Peyer's patch (tissue), 4 donors: ENCODE data around the gene EZH1.
"Not testable (repeated sequence)": the region's sequence is repeated elsewhere in the genome, so short reads cannot be mapped to it uniquely, and the experiment has no call there.

ENCODE experiments used
- POLR2A ChIP-seq, 2 donors: fragments of 450-650 bp; IDR thresholded peaks; one replicate each; pipeline ENCODE4 v1.5.1; 2017; ENCODE audit warnings: antibody characterized with exemption in 2 of 2, mild to moderate bottlenecking in 2 of 2, moderate library complexity in 2 of 2
- TF ChIP-seq, protein P1 (sequence below), 6 experiments: fragments of 450-650 bp in 4 of 6; fragments of 200-600 bp in 2 of 6; sonication (generic) in 1 of 6; IDR thresholded peaks; one replicate each; pipeline ENCODE4 v1.5.1; 2017 to 2019; ENCODE audit warnings: antibody characterized with exemption in 6 of 6, mild to moderate bottlenecking in 3 of 6, moderate library complexity in 1 of 6

DNA sequence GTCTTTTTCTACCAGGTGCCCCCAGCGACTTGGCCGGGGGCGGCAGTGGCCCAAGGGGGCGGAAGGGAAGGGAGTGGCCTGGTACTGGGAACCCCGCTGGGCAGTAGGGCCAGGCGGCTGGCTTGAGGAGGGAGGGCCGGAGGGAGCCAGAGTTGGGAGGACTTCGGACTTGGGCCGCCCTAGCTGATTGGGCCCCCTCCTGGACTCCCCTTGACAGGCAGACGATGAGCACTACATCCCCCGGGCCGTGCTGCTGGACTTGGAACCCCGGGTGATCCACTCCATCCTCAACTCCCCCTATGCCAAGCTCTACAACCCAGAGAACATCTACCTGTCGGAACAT, 84.9 kb downstream of the EZH1 start:
- TF ChIP-seq, protein P1, sequence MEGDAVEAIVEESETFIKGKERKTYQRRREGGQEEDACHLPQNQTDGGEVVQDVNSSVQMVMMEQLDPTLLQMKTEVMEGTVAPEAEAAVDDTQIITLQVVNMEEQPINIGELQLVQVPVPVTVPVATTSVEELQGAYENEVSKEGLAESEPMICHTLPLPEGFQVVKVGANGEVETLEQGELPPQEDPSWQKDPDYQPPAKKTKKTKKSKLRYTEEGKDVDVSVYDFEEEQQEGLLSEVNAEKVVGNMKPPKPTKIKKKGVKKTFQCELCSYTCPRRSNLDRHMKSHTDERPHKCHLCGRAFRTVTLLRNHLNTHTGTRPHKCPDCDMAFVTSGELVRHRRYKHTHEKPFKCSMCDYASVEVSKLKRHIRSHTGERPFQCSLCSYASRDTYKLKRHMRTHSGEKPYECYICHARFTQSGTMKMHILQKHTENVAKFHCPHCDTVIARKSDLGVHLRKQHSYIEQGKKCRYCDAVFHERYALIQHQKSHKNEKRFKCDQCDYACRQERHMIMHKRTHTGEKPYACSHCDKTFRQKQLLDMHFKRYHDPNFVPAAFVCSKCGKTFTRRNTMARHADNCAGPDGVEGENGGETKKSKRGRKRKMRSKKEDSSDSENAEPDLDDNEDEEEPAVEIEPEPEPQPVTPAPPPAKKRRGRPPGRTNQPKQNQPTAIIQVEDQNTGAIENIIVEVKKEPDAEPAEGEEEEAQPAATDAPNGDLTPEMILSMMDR (IDR thresholded peaks at IDR 0.05), result not testable (repeated sequence)
- not testable (repeated sequence) for TF ChIP-seq POLR2A (IDR thresholded peaks at IDR 0.05)
